Mesodermal cell (in vitro differentiated cells): ENCODE results near the gene NQO1.

ENCODE experiments used
- H3K27ac ChIP-seq: 2 replicates; pipeline ENCODE4 v1.7.0; 2013; ENCODE audit warnings: mild to moderate bottlenecking, low read depth, low read length, moderate library complexity; ENCODE audit not compliant: severe bottlenecking
- H3K36me3 ChIP-seq: 2 replicates; pipeline ENCODE4 v1.7.1; 2013; ENCODE audit warnings: mild to moderate bottlenecking, low read length, moderate library complexity; ENCODE audit not compliant: control insufficient read depth, insufficient read depth
- H3K4me1 ChIP-seq: one replicate; pipeline ENCODE4 v1.7.1; 2013; ENCODE audit warnings: mild to moderate bottlenecking, low read length; ENCODE audit not compliant: insufficient read depth, control insufficient read depth, poor library complexity, severe bottlenecking
- H3K4me3 ChIP-seq: 2 replicates; pipeline ENCODE4 v1.7.0; 2013; ENCODE audit warnings: low read length, control low read depth, mild to moderate bottlenecking; ENCODE audit not compliant: insufficient read depth, poor library complexity, severe bottlenecking; ENCODE audit errors: extremely low read depth
- H3K9me3 ChIP-seq: 2 replicates; pipeline ENCODE4 v1.7.1; 2013; ENCODE audit warnings: mild to moderate bottlenecking, low read length, moderate library complexity; ENCODE audit not compliant: control insufficient read depth
- WGBS, 2 experiments: methylation state at CpG; one replicate each; pipeline ENCODE4 v1.1.5; 2013; ENCODE audit warnings: missing lambda C conversion rate in 2 of 2; ENCODE audit not compliant: insufficient coverage in 2 of 2; 5-methylcytosine and 5-hydroxymethylcytosine counted together

Gene NQO1

DNA sequence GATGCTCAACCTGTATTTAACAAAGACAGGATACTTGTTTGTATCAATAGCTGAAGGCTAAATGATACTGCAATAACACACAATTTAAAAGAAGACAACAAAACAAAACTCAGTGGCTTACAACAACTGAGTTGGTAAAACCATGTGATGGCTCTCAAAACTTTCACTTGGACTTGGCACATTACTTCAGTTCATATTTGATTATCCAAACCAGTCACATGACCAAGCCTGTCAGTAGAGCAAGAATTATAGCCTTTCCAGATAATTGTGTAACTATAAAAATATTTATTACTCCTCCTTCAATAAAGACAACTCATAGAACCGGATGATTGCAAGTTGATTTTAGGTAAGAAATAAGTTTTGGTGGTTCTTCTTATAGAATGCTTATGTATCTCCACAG lies 56.8 kb downstream of the NQO1 start:
- Histone ChIP-seq H3K4me3 (no peak overlapping the region), H3K27ac (no peak overlapping the region), H3K4me1 (no peaks in the 10 kb centered on the region), H3K9me3 (no peaks in the 10 kb centered on the region), H3K36me3 (peaks cover 58% of the 10 kb centered on the region)
- no CpG with 5 or more reads among the region's 1 CpG for WGBS, 2 experiments

GRCh38 chr16:69663846-69664245 lies 62.5 kb downstream of the NQO1 start:
- Histone ChIP-seq H3K4me3 (no peak overlapping the region), H3K9me3 (no peaks in the 10 kb centered on the region), H3K36me3 (peaks cover 69% of the 10 kb centered on the region), H3K4me1 (no peaks in the 10 kb centered on the region), H3K27ac (no peak overlapping the region)

DNA sequence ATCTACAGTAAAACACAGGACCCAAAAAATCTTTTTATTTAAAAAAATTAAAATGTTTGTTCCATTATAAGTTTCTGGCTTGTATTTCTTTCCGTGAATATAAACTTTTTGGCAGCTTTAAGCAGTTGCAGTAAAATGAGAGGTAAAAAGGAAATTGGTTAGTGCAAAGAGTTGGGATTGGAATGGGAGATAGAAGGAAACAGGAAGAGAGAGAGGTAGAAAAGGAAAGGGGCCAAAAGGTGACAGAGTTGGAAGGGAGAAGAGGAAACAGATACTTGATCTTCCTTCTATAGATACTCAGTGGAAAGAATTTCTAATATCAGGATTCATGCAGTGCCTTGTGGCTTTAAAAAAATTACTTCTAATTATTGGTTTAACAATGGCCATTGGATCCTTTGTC lies 63.5 kb downstream of the NQO1 start:
- WGBS, 2 experiments, result 100% methylated on average over 1 of the region's 1 CpG
- H3K4me3 ChIP-seq, result no peak overlapping the region
- peaks cover 65% of the 10 kb centered on the region for H3K36me3 ChIP-seq
- no peak overlapping the region for H3K27ac ChIP-seq
- no peaks in the 10 kb centered on the region for H3K4me1 ChIP-seq
- H3K9me3 ChIP-seq, result no peaks in the 10 kb centered on the region

DNA sequence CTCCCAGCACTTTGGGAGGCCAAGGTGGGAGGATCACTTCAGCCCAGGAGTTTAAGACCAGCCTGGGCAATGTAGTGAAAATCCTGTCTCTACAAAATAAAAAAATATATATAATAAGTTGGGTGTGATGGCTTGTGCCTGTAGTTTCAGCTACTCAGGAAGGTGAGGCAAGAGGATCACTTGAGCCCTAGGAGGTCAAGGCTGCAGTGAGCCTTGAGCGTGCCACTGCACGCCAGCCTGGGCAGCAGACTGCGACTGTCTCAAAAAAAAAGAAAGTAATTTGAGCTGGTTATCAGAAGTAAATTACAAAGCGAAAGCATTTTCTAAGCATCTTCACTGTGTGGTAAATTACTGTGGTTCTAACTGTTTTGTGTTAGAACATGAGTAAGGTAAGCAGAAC lies 66.2 kb downstream of the NQO1 start:
- H3K9me3 ChIP-seq, result no peaks in the 10 kb centered on the region
- 94 to 95% methylated on average over 3 to 4 of the region's 4 CpGs for WGBS, 2 experiments
- H3K27ac ChIP-seq, result no peak overlapping the region
- H3K36me3 ChIP-seq, result peaks cover 85% of the 10 kb centered on the region
- no peak overlapping the region for H3K4me3 ChIP-seq
- H3K4me1 ChIP-seq, result no peaks in the 10 kb centered on the region
